Measurements from ENCODE around the gene WNT2B.

WNT2B gene

GRCh38 chr1:112564081-112564480 lies 55.3 kb downstream of the WNT2B start:
- Histone ChIP-seq H3K36me3 (replicated peaks in 1 of 2; ENCODE audit: control insufficient read depth in 2 of 2, insufficient read depth in 2 of 2, low read length in 2 of 2) (peaks cover 0 to 20% of the 10 kb centered on the region in 2 donors), H2AFZ (ENCODE audit: low read length) (no peak overlapping the region), H3K18ac (ENCODE audit: low read length) (no peak overlapping the region), H3K4me2 (ENCODE audit: insufficient read depth, low read length, poor library complexity, severe bottlenecking) (no peak overlapping the region), H2AK5ac (ENCODE audit: low read depth, low read length) (no peak overlapping the region), H3K4me3 (ENCODE audit: low read length in 2 of 2) (no peak overlapping the region), H3K14ac (ENCODE audit: low read length) (no peak overlapping the region), H3K79me1 (ENCODE audit: low read depth, low read length) (no peaks in the 10 kb centered on the region), H3K9ac (ENCODE audit: low read depth, low read length, poor library complexity) (no peak overlapping the region), H2BK120ac (ENCODE audit: low read depth, low read length) (no peak overlapping the region), H3K23ac (ENCODE audit: low read depth, low read length, poor library complexity) (no peak overlapping the region), H3K27ac (replicated peaks; ENCODE audit: low read length) (no peak overlapping the region), H3K4ac (ENCODE audit: low read length) (no peak overlapping the region), H3K27me3 (ENCODE audit: control insufficient read depth in 3 of 3, insufficient read depth in 3 of 3, low read depth in 1 of 3, low read length in 3 of 3) (no peaks in the 10 kb centered on the region), H3K4me1 (ENCODE audit: control insufficient read depth in 2 of 2, insufficient read depth in 1 of 2, low read depth in 1 of 2, low read length in 2 of 2) (peaks cover 0 to 1% of the 10 kb centered on the region in 2 donors), H2BK5ac (ENCODE audit: low read length) (no peak overlapping the region), H4K8ac (ENCODE audit: low read depth, low read length) (no peak overlapping the region), H4K91ac (ENCODE audit: low read depth, low read length, poor library complexity) (no peak overlapping the region), H3K9me3 (replicated peaks in 1 of 2; ENCODE audit: control insufficient read depth in 2 of 2, insufficient read depth in 1 of 2, low read depth in 1 of 2, low read length in 2 of 2) (peaks cover 0 to 5% of the 10 kb centered on the region in 2 donors), H2BK15ac (ENCODE audit: low read length) (no peak overlapping the region), H2BK12ac (ENCODE audit: low read length) (no peak overlapping the region)
- no peak for DNase-seq (ENCODE audit: low spot score)
- WGBS, 2 donors (ENCODE audit: extremely low coverage in 2 of 2, insufficient read length in 2 of 2, insufficient replicate concordance in 1 of 2) = no CpG with 5 or more reads among the region's 1 CpG

GRCh38 chr1:112565800-112566199 lies 57.0 kb downstream of the WNT2B start:
- H2BK5ac ChIP-seq (ENCODE audit: low read length) = no peak overlapping the region

GRCh38 chr1:112575154-112575804 lies 66.5 kb downstream of the WNT2B start:
- H3K79me1 ChIP-seq (ENCODE audit: low read depth, low read length) = no peaks in the 10 kb centered on the region
- no peak overlapping the region for H2BK5ac ChIP-seq (ENCODE audit: low read length)
- no peaks in the 10 kb centered on the region for H3K4me1 ChIP-seq (ENCODE audit: control insufficient read depth in 2 of 2, insufficient read depth in 1 of 2, low read depth in 1 of 2, low read length in 2 of 2)
- H3K4me3 ChIP-seq (ENCODE audit: low read length in 2 of 2) = no peak overlapping the region
- no peak overlapping the region for H3K14ac ChIP-seq (ENCODE audit: low read length)
- no peak overlapping the region for H2BK120ac ChIP-seq (ENCODE audit: low read depth, low read length)
- H4K8ac ChIP-seq (ENCODE audit: low read depth, low read length) = no peak overlapping the region
- H3K9ac ChIP-seq (ENCODE audit: low read depth, low read length, poor library complexity) = no peak overlapping the region
- no peak overlapping the region for H4K91ac ChIP-seq (ENCODE audit: low read depth, low read length, poor library complexity)
- no peaks in the 10 kb centered on the region for H3K27me3 ChIP-seq (ENCODE audit: control insufficient read depth in 3 of 3, insufficient read depth in 3 of 3, low read depth in 1 of 3, low read length in 3 of 3)
- no peak overlapping the region for H3K4ac ChIP-seq (ENCODE audit: low read length)
- H2AK5ac ChIP-seq (ENCODE audit: low read depth, low read length) = no peak overlapping the region
- no peak overlapping the region for H3K4me2 ChIP-seq (ENCODE audit: insufficient read depth, low read length, poor library complexity, severe bottlenecking)
- no peak overlapping the region for H3K23ac ChIP-seq (ENCODE audit: low read depth, low read length, poor library complexity)
- no peak overlapping the region for H2BK12ac ChIP-seq (ENCODE audit: low read length)
- no peak overlapping the region for H2AFZ ChIP-seq (ENCODE audit: low read length)
- H3K18ac ChIP-seq (ENCODE audit: low read length) = no peak overlapping the region
- peaks cover 4 to 87% of the 10 kb centered on the region in 2 donors for H3K36me3 ChIP-seq (replicated peaks in 1 of 2; ENCODE audit: control insufficient read depth in 2 of 2, insufficient read depth in 2 of 2, low read length in 2 of 2)
- no peak for DNase-seq (ENCODE audit: low spot score)
- H2BK15ac ChIP-seq (ENCODE audit: low read length) = no peak overlapping the region
- no peak overlapping the region for H3K27ac ChIP-seq (replicated peaks; ENCODE audit: low read length)
- peaks cover 0 to 6% of the 10 kb centered on the region in 2 donors for H3K9me3 ChIP-seq (replicated peaks in 1 of 2; ENCODE audit: control insufficient read depth in 2 of 2, insufficient read depth in 1 of 2, low read depth in 1 of 2, low read length in 2 of 2)
- no CpG with 5 or more reads among the region's 8 CpGs for WGBS, 2 donors (ENCODE audit: extremely low coverage in 2 of 2, insufficient read length in 2 of 2, insufficient replicate concordance in 1 of 2)

More at GRCh38 chr1:112565800-112566199, 57.0 kb downstream of the WNT2B start:
- peaks cover 0 to 7% of the 10 kb centered on the region in 2 donors for H3K9me3 ChIP-seq (replicated peaks in 1 of 2; ENCODE audit: control insufficient read depth in 2 of 2, insufficient read depth in 1 of 2, low read depth in 1 of 2, low read length in 2 of 2)
- no peaks in the 10 kb centered on the region for H3K79me1 ChIP-seq (ENCODE audit: low read depth, low read length)
- no peak overlapping the region for H3K23ac ChIP-seq (ENCODE audit: low read depth, low read length, poor library complexity)
- H3K27ac ChIP-seq (replicated peaks; ENCODE audit: low read length) = no peak overlapping the region
- no peak overlapping the region for H4K91ac ChIP-seq (ENCODE audit: low read depth, low read length, poor library complexity)
- H2AFZ ChIP-seq (ENCODE audit: low read length) = no peak overlapping the region
- H3K14ac ChIP-seq (ENCODE audit: low read length) = no peak overlapping the region
- H3K27me3 ChIP-seq (ENCODE audit: control insufficient read depth in 3 of 3, insufficient read depth in 3 of 3, low read depth in 1 of 3, low read length in 3 of 3) = no peaks in the 10 kb centered on the region
- H3K36me3 ChIP-seq (replicated peaks in 1 of 2; ENCODE audit: control insufficient read depth in 2 of 2, insufficient read depth in 2 of 2, low read length in 2 of 2) = peaks cover 0 to 30% of the 10 kb centered on the region in 2 donors
- H4K8ac ChIP-seq (ENCODE audit: low read depth, low read length) = no peak overlapping the region
- no peak overlapping the region for H2AK5ac ChIP-seq (ENCODE audit: low read depth, low read length)
- no peak overlapping the region for H3K4ac ChIP-seq (ENCODE audit: low read length)
- H3K4me1 ChIP-seq (ENCODE audit: control insufficient read depth in 2 of 2, insufficient read depth in 1 of 2, low read depth in 1 of 2, low read length in 2 of 2) = peaks cover 0 to 1% of the 10 kb centered on the region in 2 donors
- H2BK12ac ChIP-seq (ENCODE audit: low read length) = no peak overlapping the region
- no peak overlapping the region for H2BK120ac ChIP-seq (ENCODE audit: low read depth, low read length)
- no peak overlapping the region for H2BK15ac ChIP-seq (ENCODE audit: low read length)
- DNase-seq (ENCODE audit: low spot score) = no peak
- no peak overlapping the region for H3K18ac ChIP-seq (ENCODE audit: low read length)
- H3K9ac ChIP-seq (ENCODE audit: low read depth, low read length, poor library complexity) = no peak overlapping the region
- H3K4me2 ChIP-seq (ENCODE audit: insufficient read depth, low read length, poor library complexity, severe bottlenecking) = no peak overlapping the region
- WGBS, 2 donors (ENCODE audit: extremely low coverage in 2 of 2, insufficient read length in 2 of 2, insufficient replicate concordance in 1 of 2) = no CpG with 5 or more reads among the region's 1 CpG
- no peak overlapping the region for H3K4me3 ChIP-seq (ENCODE audit: low read length in 2 of 2)

GRCh38 chr1:112576240-112576639 lies 67.5 kb downstream of the WNT2B start:
- H3K27me3 ChIP-seq (ENCODE audit: control insufficient read depth in 3 of 3, insufficient read depth in 3 of 3, low read depth in 1 of 3, low read length in 3 of 3) = no peaks in the 10 kb centered on the region
- H3K79me1 ChIP-seq (ENCODE audit: low read depth, low read length) = no peaks in the 10 kb centered on the region
- WGBS, 2 donors (ENCODE audit: extremely low coverage in 2 of 2, insufficient read length in 2 of 2, insufficient replicate concordance in 1 of 2) = no CpG with 5 or more reads among the region's 3 CpGs
- no peak overlapping the region for H3K18ac ChIP-seq (ENCODE audit: low read length)
- H2AK5ac ChIP-seq (ENCODE audit: low read depth, low read length) = no peak overlapping the region
- no peak overlapping the region for H3K27ac ChIP-seq (replicated peaks; ENCODE audit: low read length)
- H2AFZ ChIP-seq (ENCODE audit: low read length) = no peak overlapping the region
- peaks cover 0 to 6% of the 10 kb centered on the region in 2 donors for H3K9me3 ChIP-seq (replicated peaks in 1 of 2; ENCODE audit: control insufficient read depth in 2 of 2, insufficient read depth in 1 of 2, low read depth in 1 of 2, low read length in 2 of 2)
- H3K4me1 ChIP-seq (ENCODE audit: control insufficient read depth in 2 of 2, insufficient read depth in 1 of 2, low read depth in 1 of 2, low read length in 2 of 2) = no peaks in the 10 kb centered on the region
- no peak overlapping the region for H3K4me2 ChIP-seq (ENCODE audit: insufficient read depth, low read length, poor library complexity, severe bottlenecking)
- no peak overlapping the region for H2BK12ac ChIP-seq (ENCODE audit: low read length)
- no peak overlapping the region for H2BK15ac ChIP-seq (ENCODE audit: low read length)
- H3K4me3 ChIP-seq (ENCODE audit: low read length in 2 of 2) = no peak overlapping the region
- H3K9ac ChIP-seq (ENCODE audit: low read depth, low read length, poor library complexity) = no peak overlapping the region
- H3K36me3 ChIP-seq (replicated peaks in 1 of 2; ENCODE audit: control insufficient read depth in 2 of 2, insufficient read depth in 2 of 2, low read length in 2 of 2) = peaks cover 4 to 88% of the 10 kb centered on the region in 2 donors
- H3K4ac ChIP-seq (ENCODE audit: low read length) = no peak overlapping the region
- no peak overlapping the region for H4K8ac ChIP-seq (ENCODE audit: low read depth, low read length)
- H4K91ac ChIP-seq (ENCODE audit: low read depth, low read length, poor library complexity) = no peak overlapping the region
- no peak overlapping the region for H2BK5ac ChIP-seq (ENCODE audit: low read length)
- no peak overlapping the region for H2BK120ac ChIP-seq (ENCODE audit: low read depth, low read length)
- H3K23ac ChIP-seq (ENCODE audit: low read depth, low read length, poor library complexity) = no peak overlapping the region
- DNase-seq (ENCODE audit: low spot score) = no peak
- H3K14ac ChIP-seq (ENCODE audit: low read length) = no peak overlapping the region

Measured in neuronal stem cell (in vitro differentiated cells).